Measurements from ENCODE around the gene DCLK1.
"Not testable (repeated sequence)": the region's sequence is repeated elsewhere in the genome, so short reads cannot be mapped to it uniquely, and the experiment has no call there.

DCLK1 gene

GRCh38 chr13:36130552-36131221, 495 bp downstream of the DCLK1 start:
- DNase-seq, result no peak

- DNase-seq, result no peak
These were observed 1.0 kb downstream of the DCLK1 start for GRCh38 chr13:36130193-36130551.

GRCh38 chr13:36129539-36129938, 1.6 kb downstream of the DCLK1 start:
- no peak for DNase-seq

GRCh38 chr13:36126491-36126890, 4.7 kb downstream of the DCLK1 start:
- DNase-seq, result no peak

GRCh38 chr13:36125841-36126240, 5.3 kb downstream of the DCLK1 start:
- no peak for DNase-seq

GRCh38 chr13:36124236-36124822, 6.9 kb downstream of the DCLK1 start:
- DNase-seq, result no peak

GRCh38 chr13:36115306-36115705, 15.9 kb downstream of the DCLK1 start:
- no peak for DNase-seq

- DNase-seq, result no peak
These were observed 16.9 kb downstream of the DCLK1 start for GRCh38 chr13:36114233-36114632.

GRCh38 chr13:36108954-36109353, 22.2 kb downstream of the DCLK1 start:
- DNase-seq, result no peak

GRCh38 chr13:36108342-36108741, 22.8 kb downstream of the DCLK1 start:
- DNase-seq, result no peak

GRCh38 chr13:36107521-36107920, 23.7 kb downstream of the DCLK1 start:
- DNase-seq, result no peak

GRCh38 chr13:36105726-36106125, 25.5 kb downstream of the DCLK1 start:
- no peak for DNase-seq

- no peak for DNase-seq
These were observed 28.5 kb downstream of the DCLK1 start for GRCh38 chr13:36102721-36103120.

- not testable (repeated sequence) for DNase-seq
These were observed 29.3 kb downstream of the DCLK1 start for GRCh38 chr13:36101907-36102306.

GRCh38 chr13:36101157-36101556, 30.0 kb downstream of the DCLK1 start:
- DNase-seq, result no peak

GRCh38 chr13:36098080-36098479, 33.1 kb downstream of the DCLK1 start:
- DNase-seq, result no peak

GRCh38 chr13:36096461-36097416, 34.4 kb downstream of the DCLK1 start:
- DNase-seq, result no peak

- DNase-seq, result no peak
These were observed 36.7 kb downstream of the DCLK1 start for GRCh38 chr13:36094478-36094877.

GRCh38 chr13:36090592-36090991, 40.6 kb downstream of the DCLK1 start:
- DNase-seq, result no peak

- DNase-seq, result no peak
These were observed 42.0 kb downstream of the DCLK1 start for GRCh38 chr13:36089130-36089647.

- DNase-seq, result no peak
These were observed 42.7 kb downstream of the DCLK1 start for GRCh38 chr13:36088463-36088862.

GRCh38 chr13:36088001-36088400, 43.2 kb downstream of the DCLK1 start:
- DNase-seq, result no peak

- no peak for DNase-seq
These were observed 45.1 kb downstream of the DCLK1 start for GRCh38 chr13:36086117-36086516.

- DNase-seq, result no peak
These were observed 47.1 kb downstream of the DCLK1 start for GRCh38 chr13:36084131-36084530.

All from T-helper 1 cell (primary cell).